NCI-H1436 (cell line): Measurements from ENCODE around the gene OR51E2.
"Not testable (repeated sequence)": the region's sequence is repeated elsewhere in the genome, so short reads cannot be mapped to it uniquely, and the experiment has no call there.

ENCODE experiments used
- DNase-seq: peaks from one replicate; lab custom pipeline; 2025; lab: John Stamatoyannopoulos, UW

OR51E2 gene

GRCh38 chr11:4697585-4697984 lies at the start of gene OR51E2:
TSS of gene OR51E2 (minus strand) at chr11:4697853. CDS start at chr11:4682711, 15,142 bp downstream.
- DNase-seq: peak; percentile 42

- no peak for DNase-seq
These were observed 43.1 kb upstream of the OR51E2 start for GRCh38 chr11:4740735-4741134.

GRCh38 chr11:4727171-4727570 lies 29.5 kb upstream of the OR51E2 start:
- DNase-seq: no peak

- not testable (repeated sequence) for DNase-seq
These were observed 25.2 kb upstream of the OR51E2 start for GRCh38 chr11:4722616-4723534.

GRCh38 chr11:4714300-4714699 lies 16.6 kb upstream of the OR51E2 start:
- DNase-seq: no peak

- no peak for DNase-seq
These were observed 15.6 kb upstream of the OR51E2 start for GRCh38 chr11:4713241-4713640.

GRCh38 chr11:4704790-4705334 lies 7.2 kb upstream of the OR51E2 start:
- DNase-seq: peak; percentile 32

GRCh38 chr11:4704054-4704789 lies 6.6 kb upstream of the OR51E2 start, which contains the start of gene MMP26:
TSS of gene MMP26 (plus strand) at chr11:4704784.
- peak; percentile 69 for DNase-seq

- no peak for DNase-seq
These were observed 2.8 kb upstream of the OR51E2 start for GRCh38 chr11:4700436-4700820.

- no peak for DNase-seq
These were observed 2.2 kb upstream of the OR51E2 start for GRCh38 chr11:4699697-4700435.

GRCh38 chr11:4695442-4695841 lies 2.2 kb downstream of the OR51E2 start:
- no peak for DNase-seq

GRCh38 chr11:4684631-4685285 lies 12.9 kb downstream of the OR51E2 start:
- peak; percentile 66 for DNase-seq

GRCh38 chr11:4682623-4683419 lies 14.8 kb downstream of the OR51E2 start:
- DNase-seq: no peak

- DNase-seq: peak; percentile 52
These were observed 17.3 kb downstream of the OR51E2 start for GRCh38 chr11:4680341-4680740.

GRCh38 chr11:4677948-4678347 lies 19.7 kb downstream of the OR51E2 start:
- no peak for DNase-seq

- DNase-seq: no peak
These were observed 23.9 kb downstream of the OR51E2 start for GRCh38 chr11:4673781-4674180.

GRCh38 chr11:4672470-4672869 lies 25.2 kb downstream of the OR51E2 start:
- no peak for DNase-seq

- DNase-seq: peak; percentile 25
These were observed 25.9 kb downstream of the OR51E2 start for GRCh38 chr11:4671741-4672140.

- no peak for DNase-seq
These were observed 32.2 kb downstream of the OR51E2 start for GRCh38 chr11:4665424-4665823.

- DNase-seq: no peak
These were observed 32.9 kb downstream of the OR51E2 start for GRCh38 chr11:4664786-4665185.

- no peak for DNase-seq
These were observed 33.5 kb downstream of the OR51E2 start for GRCh38 chr11:4664183-4664582.
